Non-pigmented ciliary epithelial cell (primary cell): ENCODE data around the gene DNASE1L2.
"Not testable (repeated sequence)": the region's sequence is repeated elsewhere in the genome, so short reads cannot be mapped to it uniquely, and the experiment has no call there.

Source experiments
- DNase-seq: peaks from one replicate; pipeline ENCODE4 v3.0.0-alpha.2; 2010; ENCODE audit warnings: low read depth

The DNASE1L2 gene, protein sequence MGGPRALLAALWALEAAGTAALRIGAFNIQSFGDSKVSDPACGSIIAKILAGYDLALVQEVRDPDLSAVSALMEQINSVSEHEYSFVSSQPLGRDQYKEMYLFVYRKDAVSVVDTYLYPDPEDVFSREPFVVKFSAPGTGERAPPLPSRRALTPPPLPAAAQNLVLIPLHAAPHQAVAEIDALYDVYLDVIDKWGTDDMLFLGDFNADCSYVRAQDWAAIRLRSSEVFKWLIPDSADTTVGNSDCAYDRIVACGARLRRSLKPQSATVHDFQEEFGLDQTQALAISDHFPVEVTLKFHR

DNA sequence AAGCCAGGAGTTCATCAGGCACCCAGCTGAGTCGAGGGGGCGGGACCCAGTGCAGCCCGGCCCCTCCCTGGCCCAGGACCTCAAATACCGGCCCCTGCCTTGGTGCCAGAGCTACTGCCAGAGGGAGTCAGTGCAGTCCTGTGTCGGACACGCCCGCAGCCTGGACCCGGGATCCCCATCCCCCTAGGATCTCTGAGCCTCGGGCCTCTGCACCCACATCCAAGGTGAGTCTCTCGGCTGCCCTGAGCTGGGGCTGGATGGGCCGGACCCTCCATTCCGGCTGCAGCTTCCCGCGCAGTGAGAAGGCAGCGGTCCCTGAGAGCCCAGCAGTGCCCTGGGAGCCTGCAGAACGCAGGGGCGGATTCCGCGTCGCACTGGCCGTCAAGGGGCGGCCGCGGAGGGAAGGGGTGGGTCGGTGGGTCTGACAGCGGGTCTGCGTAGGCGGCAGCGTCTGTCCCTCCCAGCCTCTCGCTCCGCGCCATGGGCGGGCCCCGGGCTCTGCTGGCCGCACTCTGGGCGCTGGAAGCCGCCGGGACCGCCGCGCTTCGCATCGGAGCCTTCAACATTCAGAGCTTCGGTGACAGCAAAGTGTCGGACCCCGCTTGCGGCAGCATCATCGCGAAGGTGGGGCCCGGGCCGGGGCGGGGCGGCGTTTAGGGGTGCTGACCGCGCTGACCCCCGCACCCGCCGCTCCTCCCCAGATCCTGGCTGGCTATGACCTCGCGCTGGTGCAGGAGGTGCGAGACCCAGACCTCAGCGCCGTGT, at the start of gene DNASE1L2:
Gene DNASE1L2 (plus strand): TSS at position 108 of the 765 bp plus-strand sequence. CDS start 373 bp downstream, at position 481.
- no peak for DNase-seq

DNA sequence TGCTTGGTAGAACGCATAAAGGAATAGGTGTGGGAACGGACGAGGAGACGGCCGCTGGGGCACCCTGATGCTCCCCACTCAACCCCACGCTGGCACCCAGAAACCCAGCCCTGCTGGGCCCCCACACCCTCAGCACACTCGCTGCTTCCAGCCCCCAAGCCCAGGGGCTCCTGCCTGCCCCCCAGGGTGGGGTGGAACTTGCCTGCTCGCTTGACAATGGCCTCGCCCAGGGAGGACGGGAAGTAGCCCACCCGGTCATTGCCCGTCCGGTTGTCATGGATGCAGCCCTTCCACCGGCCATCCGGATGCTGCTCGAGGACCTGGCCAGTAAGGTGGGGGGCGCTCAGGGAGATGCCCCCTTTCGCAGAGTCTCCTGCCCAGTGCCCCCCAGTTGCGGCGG, 49.7 kb upstream of the DNASE1L2 start:
- DNase-seq = no peak

DNA sequence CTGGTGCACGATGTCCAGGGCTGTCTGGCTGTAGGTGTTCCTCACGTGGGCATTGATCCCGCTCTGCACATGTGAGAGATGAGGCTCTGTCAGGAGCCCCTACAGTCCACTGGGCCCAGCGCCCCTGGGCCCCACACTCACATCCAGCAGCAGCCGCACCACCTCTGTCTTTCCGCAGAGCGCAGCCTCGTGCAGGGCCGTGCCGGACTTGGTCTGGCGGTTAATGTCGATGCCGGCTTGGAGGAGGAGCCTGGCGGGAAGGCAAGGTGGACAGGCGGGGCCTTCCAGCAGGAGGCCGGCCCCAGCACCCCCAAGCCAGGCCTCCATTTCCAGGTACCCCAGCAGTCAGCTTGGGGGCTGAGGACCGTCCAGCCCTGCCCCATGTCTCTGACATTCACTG, 49.0 kb upstream of the DNASE1L2 start:
- DNase-seq = no peak

DNA sequence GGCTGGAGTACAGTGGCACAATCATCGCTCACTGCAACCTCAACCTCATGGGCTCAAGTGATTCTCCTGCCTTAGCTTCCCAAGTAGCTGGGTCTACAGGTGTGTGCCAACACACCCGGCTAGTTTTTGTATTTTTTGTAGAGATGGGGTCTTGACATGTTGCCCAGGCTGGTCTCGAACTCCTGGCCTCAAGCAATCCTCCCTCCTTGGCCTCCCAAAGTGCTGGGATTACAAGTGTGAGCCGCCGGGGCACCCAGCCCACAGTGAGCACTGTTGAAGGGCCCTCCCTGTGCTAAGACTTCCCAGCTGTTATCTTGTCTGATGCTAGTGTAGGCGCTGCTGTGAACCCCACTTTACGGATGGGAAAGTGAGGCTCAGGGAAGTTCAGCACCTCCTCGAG, 47.8 kb upstream of the DNASE1L2 start:
- DNase-seq = no peak

DNA sequence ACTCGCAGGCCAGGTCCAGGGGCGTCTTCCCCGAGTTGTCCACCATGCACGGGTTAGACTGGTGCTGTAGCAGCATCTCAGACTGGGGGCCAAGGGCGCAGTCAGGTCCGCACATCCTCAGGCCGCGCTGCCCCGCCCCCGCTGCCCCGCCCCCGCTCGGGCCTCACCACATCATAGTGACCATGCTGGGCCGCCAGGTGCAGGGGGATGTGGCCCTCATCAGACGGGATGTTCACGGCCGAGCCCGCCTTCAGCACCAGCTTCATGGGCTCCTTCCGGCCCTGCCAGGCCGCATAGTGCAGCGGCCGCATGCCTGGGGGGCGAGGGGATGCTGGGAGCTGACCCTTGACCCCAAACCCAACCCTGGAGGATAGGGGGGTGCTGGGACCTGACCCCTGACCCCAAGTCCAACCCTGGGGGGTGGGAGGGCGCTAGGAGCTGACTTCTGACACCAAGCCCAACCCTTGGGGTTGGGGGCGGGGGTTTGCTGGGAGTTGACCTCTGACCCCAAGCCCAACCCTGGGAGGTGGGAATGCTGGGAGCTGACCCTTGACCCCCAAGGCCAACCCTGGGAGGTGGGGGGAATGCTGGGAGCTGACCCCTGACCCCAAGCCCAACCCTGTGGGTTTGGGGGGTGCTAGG, 46.9 kb upstream of the DNASE1L2 start:
- DNase-seq = no peak

DNA sequence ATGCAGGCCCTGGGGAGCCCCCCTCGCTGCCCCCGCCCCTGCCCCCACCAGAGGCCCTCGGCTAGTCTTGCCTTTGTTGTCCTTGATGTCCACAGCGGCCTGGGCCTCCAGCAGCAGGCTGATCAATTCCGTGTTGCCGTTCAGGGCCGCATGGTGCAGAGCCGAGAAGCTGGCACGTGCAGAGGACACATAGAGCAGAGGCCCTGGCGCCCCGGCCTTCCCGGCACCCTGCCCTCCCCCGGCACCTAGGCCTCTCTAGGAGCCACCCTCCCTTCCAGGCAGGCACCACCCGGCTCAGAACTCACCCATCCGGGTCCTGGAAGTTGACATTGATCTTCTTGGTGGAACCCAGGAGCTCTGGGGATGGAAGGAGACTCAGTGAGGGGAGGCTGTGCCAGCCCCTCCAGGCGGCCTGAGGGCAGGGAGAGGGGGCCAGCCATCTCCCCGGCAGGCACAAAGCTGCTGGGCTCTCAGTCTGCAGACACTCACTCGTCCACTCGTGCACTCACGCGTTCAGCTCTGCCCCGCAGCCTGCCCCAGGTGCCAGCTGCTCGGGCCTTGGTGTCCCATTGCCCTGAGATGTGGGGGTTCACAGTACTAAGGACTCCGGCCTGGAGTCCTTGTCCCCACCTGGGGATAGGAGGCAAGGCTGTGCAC, 46.1 kb upstream of the DNASE1L2 start:
- no peak for DNase-seq

DNA sequence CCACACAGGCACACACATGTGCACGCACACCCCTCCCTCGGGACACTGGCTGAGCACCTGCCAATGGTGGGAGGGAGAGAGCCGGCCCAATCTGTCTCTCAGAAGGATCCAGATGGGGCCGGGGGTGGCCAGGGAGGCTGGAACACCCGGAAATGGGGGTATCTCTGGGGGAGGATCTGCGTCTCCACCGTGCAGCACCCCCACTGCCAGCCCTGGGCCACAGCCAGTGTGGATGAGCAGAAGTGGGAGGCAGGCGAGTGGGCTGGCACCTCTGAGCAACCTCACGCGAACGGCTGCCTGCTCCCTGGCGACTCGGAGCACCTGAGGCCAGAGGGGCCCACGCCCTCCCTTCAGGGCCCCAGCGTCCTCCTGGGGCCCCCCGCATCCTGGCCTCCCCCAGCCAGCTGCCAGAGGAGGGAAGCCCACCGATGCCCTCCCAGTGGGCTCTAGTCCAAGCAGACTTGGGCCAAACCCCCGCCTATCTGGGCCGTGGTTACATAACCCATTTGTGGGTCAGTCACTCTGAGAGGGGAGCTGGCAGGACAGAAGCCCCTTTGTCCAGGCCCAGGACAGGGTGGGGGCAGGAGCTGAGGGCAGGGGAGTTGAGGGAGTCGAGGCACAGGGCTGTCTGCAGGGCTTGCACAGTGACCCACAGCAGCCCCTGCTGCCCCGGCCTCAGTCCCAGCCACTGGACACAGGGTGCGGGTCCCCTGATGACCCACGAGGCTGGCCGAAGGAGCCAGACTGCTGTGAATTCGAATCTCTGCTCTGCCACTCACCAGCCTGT, 45.4 kb upstream of the DNASE1L2 start:
- DNase-seq = no peak

DNA sequence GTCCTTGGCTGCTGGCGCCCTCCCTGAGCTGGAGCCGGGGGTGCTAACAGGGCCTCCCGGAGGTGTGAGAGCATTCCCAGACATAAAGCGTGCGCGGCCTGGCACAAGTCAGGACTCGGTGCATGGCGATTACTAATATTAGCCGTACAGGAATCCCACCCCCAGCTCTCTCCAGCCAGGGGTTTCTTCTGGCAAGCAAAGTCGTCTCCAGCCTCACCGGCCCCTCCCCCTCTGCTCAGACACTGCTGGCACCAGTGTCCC, 44.9 kb upstream of the DNASE1L2 start:
- DNase-seq = no peak

DNA sequence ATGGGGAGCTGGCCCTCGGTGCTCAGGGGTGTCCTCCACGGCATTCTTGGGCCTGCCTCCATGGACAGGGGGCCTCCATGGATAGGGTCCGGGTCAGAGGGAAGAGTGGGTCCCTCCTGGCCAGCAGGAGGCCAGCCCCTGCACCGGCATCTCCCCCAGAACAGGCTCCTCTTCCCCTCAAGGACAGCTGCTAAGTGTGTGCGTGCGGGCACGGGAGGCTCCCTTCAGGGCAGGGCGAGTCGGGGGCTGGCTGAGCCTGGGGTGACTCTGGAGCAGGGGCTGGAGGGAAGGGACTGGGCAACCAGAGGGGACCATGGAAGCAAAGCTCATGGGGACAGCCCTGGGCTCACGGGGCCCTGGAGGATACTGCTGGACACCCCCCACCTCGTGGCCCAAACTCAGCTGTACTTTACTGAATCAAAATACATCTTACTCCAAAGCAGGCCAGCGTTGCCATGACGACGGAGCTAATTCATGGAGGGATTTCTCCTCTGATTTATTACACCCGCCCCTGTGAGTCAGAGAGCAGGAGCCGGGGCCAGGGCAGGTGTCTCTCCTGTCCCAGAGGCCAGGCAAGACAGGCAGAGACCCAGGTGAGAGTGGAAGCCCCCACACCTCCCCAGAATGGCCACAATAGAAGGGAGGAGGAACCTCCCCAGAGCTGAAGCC, 41.9 kb upstream of the DNASE1L2 start:
- DNase-seq = no peak

DNA sequence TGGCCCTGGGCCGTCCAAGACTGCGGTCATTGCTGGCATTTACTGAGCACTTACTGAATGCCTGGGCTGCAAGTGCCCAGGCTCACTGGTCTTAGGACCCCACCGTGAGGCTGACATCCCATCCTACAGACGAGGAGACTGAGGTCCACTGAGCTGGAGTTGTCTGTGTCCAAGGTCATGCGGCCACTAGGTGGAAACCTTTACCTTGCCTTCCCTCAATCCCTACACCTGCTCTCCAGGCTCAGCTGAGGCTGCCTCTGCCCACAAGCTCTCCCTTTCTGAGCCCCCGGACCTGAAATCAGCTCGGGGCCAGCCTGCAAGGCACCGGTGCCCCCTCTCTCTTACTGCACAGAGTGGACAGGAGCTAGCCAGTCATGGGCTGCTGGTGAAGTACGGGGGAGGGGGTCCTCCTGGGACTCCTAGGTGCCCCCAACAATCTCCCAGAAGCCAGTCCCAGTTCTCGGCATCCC, 41.4 kb upstream of the DNASE1L2 start:
- DNase-seq = no peak

DNA sequence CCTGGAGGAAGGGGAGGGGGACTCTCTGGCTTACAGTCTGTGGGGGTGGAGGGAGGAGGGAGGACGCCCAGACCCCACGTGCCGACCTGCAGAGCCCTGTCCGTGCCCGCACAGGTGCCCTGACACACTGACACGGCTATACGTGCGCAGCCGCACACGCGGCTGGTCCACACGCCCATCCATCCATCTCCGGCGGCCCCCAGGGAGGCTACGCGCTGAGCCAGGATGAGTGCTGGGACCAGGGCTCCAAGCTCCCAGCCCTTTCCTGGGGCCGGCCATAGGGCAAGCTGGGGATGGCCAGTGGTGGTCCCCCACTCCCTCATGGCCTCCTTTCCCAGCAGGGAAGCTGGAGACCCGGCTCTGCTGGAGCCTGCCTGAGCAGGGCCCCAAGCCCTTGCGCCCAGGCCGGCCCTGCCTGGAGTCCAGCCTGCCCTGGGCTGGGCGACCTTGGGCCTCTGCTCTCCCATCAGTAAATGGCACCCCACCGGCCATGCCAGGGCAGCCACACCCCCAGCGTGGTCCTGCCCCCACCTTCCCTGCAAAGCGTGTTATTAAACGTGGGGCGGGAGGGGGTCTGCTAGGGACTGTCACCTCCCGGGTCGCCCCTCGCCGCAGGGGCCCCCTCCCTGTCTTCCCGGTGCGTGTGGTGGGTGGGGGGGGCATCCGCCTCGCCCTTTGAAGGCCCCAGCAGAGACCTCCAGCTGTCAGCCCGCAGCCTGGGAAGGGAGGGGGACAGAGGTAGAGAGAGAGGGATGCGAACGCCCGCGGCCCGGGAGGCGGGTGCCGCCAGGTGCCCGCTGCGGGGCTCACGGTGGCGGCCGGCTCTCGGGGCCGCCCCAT, 40.7 kb upstream of the DNASE1L2 start:
- DNase-seq = no peak

DNA sequence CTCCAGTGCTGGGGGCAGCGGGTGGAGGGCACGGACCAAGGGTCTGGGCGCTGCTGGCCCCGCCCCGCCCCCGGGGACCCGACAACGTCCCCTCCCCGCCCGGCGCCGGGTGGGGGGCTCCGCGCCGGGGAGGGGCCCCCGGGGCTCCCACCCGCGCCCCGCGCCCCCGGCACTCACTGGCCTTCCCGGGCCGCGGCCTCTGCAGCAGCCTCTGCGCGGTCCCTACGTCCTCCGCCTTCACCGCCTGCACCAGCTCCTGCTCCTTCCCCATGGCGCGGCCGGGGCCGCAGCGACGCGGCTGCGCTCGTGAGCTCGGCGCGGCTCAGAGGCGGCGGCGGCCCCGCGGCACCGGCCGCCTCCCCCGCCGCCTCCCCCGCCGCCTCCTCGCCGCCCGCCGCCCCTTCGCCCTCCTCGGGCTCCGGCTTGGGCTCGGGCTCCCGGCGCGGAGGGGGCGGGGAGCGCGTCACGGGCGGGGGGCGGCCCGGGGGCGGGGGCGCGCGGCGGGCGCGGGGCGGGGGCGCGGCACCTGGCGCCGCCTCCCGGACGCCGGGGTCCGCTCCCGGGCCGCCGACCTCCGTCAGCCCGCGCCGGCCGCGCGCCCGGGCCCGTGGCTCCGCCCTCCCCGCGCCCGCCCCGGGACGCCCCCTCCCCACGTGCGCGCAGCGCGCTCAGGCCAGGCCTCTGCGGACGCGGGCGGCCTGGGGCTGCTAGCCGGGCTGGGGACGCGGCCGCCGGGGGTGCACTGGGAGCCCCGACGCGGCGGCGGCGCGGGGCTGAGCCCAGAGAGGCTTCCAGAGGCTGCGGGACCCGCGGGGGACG, 39.9 kb upstream of the DNASE1L2 start, which contains the start of gene CASKIN1:
Gene CASKIN1 (minus strand): TSS at position 444 of the 819 bp plus-strand sequence. CDS start 173 bp downstream, at position 271.
- no peak for DNase-seq

DNA sequence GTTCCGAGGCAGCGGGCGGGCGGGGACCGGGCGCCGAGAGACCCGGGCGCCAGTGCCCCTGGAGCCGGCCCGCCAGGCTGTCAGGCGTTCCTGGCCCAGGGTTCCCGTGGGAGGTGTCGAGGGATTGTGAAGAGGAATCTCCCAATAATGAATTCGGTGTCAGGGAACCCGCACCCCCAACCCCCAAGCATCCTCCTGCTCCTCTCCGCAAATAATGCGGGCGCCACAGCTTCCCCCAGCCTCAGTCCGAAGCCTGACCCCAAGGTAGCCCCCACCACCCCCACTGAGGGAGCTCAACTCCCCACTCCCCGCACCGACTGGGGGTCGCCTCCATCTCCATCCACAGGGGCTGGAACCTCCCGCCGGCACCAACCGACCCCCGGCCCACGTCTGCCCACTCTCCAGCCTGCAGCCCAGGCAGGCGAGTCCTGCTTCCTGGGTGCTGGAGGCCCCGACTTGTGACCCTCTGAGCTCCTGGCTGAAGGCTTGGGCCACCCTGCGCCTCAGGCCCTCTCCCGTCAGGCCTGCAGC, 39.2 kb upstream of the DNASE1L2 start:
- no peak for DNase-seq

DNA sequence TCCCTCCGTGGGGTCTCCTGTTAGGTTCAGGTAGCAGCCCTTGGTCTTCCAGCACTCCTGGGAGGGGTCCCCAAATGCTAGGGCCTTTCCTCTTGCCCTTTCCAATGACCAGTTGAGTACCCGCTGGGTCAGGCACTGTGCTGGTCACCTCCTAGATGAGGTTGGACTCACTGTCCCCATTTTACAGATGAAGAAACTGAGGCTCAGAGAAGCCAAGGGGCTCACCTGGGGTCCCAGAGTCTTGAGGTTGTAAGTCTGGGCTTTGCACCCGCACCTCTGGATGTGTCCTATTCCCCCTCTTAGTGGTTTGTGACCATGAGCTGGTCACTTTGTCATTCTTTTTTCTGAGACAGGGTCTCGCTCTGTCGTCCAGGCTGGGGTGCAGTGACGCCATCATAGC, 38.5 kb upstream of the DNASE1L2 start:
- no peak for DNase-seq

DNA sequence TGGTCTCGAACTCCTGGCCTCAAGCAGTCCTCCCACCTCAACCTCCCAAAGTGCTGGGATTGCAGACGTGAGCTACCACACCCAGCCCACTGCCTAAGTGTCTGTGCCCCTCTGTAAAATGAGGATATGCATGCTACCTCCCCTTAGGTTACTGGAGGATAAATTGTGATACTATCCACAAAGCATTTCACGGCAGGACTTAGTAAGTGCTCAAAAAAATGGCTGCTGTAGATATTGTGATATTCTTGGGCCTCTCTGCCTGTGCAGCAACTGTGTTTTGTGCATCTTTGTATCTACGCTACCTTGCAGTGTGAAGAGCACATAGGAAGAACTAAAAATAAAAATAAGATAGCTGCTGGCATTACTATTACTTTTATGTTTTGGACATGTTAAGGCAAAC, 38.0 kb upstream of the DNASE1L2 start:
- no peak for DNase-seq

DNA sequence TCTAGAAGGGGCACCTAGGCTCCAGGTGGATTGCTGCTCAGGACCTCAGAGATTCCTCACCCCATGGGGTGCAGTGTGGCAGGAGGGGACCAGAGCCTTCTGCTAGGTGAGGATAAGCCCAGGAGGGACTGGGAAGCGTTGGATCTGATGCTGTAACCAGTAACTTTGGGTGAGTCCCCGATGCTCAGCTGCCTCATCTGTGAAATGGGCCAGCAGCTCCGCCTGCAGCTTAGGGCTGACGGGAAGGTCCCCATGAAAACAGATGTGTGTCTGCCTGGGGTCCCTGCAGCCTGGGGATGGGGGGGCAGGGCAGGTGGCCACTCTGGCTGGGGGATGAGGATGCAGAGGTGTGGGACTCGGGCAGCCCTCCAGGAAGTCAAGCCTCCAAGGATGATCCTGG, 37.1 kb upstream of the DNASE1L2 start:
- no peak for DNase-seq

DNA sequence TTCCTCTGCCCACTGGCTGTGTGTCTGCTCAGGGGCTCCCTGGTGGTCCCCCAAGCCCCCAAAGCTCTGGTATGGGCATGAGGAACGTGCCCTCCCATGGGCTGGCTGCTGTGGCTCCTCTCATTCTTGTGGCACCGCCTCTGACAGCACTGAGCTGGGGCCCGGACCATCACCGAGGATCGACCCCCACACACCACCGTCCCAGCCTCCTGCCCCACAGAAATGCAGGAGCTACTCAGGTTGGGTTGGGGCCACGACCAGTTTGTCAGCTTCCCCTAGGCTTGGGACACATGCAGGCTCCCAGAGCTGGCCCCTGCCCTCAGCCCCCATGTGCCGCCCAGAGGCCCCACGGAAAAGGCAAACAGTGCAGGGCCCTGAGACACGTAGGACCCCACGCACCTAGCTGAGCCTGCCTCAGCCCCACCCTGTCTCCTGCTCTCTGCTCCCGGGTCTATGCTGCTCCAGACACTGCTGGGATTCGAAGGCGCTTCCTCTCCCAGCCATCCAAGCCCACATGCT, 36.6 kb upstream of the DNASE1L2 start:
- DNase-seq = no peak

DNA sequence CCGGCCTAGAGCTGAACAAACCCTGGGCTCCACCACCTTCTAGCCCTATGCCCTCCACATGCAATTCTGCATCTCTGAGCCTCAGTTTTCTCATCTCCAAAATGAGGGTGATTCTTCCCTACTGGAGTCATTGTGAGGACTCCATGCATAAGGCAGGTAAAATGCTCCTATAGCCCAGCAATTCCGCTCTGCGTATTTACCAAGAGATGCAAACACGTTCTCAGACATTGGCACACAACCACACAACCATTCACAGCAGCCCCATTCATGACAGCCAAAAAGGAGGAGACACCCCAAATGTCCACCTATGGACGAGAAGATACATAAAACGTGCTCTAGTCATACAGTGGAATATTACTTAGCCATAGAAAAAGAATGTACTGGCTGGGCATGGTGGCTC, 35.9 kb upstream of the DNASE1L2 start:
- no peak for DNase-seq

DNA sequence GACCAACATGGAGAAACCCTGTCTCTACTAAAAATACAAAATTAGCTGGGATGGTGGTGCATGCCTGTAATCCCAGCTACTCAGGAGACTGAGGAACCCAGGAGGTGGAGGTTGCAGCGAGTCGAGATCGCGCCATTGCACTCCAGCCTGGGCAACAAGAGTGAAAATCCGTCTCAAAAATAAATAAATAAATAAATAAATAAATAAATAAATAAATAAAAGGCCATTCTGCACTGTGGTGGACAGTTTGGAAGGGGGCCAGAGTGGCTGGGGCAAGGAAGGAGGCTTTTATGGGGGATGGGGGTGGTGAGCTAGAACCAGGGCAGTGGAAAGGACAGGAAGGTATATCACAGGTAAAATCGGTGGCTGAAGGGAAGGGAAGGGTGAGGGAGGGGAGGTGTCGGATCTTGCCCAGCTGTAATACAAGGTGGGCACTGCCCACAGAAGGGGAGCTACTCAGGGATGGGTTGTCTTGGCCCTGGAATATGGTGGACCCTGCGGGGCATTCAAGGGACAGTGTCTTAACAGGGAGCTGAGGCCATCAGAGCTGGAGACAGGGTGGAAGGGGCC, 33.0 kb upstream of the DNASE1L2 start:
- DNase-seq = not testable (repeated sequence)
